Measurements from ENCODE around the gene FAM117A.
"Not testable (repeated sequence)": the region's sequence is repeated elsewhere in the genome, so short reads cannot be mapped to it uniquely, and the experiment has no call there.

Gene FAM117A

DNA sequence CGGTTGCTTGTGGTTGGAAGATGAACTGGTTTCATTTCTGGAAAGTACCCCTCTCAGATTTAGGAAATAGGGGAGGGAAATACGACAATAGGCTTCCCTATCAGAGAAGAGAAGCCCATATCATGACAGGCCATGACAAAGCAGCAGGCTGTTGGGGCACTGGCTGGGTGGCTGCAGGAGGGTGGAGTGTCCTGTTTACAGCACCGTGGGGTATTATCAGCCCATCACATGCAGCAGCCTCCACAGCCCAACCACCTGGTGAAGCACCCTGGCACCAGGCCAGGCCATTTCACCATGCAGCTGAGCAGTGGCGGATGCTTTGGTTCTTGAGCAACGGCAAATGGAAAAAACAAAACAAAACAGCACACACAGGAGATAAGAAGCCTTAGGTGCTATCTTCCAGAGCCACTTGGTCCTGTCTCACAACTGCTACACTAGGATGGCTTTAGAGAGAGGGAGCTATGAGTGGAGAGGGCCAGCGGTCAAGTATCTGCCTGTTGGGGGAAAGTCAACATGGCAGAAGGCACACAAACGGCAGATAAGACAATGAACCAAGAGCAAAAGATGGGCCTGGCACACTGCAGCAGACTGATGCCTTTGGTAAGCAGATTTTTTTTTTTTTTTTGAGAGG, 24.2 kb downstream of the FAM117A start:
- peak; percentile 86 for DNase-seq

GRCh38 chr17:49738456-49739163, 25.3 kb downstream of the FAM117A start:
- DNase-seq, result no peak

- DNase-seq, result peak; percentile 26
Measured at GRCh38 chr17:49734515-49735490, 29.1 kb downstream of the FAM117A start.

GRCh38 chr17:49731435-49731831, 32.5 kb downstream of the FAM117A start:
- DNase-seq, result no peak

GRCh38 chr17:49730785-49731434, 33.0 kb downstream of the FAM117A start:
- DNase-seq, result no peak

GRCh38 chr17:49730078-49730784, 33.7 kb downstream of the FAM117A start:
- no peak for DNase-seq

- DNase-seq, result no peak
Measured at GRCh38 chr17:49729069-49729468, 34.9 kb downstream of the FAM117A start.

DNA sequence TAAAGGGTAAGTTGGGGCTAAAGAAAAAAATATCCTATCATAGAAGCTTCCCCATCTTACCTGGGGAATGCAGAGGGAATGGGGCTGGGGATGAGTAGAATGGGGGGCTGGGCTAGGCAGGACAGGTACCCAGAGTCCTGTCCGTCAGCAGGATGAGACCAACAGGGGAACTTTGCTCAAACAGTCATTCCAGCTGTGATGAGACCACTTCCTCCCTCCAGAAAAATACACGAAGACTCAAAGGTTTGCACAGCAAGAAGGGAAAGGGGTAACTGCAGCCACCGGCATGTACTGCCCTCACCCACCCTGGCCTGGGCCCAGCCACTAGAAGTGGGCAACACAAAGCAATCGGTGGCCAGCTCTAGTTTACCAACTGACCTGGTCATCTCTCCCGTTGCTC, 35.5 kb downstream of the FAM117A start:
- no peak for DNase-seq

DNA sequence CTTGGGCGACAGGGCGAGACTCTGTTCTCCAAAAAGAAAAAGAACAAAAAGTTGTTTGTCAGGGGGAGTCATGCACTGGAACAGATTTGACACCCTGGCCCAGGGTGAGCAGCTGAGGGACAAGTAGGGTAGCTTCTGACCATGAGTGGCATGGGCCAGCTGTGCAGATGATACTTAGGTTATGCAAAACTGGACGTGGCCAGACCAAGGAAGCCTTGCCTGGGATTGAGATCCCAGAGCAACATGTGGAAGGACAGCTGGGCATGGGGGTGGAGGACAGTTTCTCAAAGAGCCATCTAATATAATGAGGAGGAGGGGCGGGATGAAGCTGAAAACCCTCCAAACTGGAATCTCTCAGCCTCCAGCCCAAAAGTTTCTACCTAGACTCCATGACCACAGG, 36.6 kb downstream of the FAM117A start:
- DNase-seq, result no peak

DNA sequence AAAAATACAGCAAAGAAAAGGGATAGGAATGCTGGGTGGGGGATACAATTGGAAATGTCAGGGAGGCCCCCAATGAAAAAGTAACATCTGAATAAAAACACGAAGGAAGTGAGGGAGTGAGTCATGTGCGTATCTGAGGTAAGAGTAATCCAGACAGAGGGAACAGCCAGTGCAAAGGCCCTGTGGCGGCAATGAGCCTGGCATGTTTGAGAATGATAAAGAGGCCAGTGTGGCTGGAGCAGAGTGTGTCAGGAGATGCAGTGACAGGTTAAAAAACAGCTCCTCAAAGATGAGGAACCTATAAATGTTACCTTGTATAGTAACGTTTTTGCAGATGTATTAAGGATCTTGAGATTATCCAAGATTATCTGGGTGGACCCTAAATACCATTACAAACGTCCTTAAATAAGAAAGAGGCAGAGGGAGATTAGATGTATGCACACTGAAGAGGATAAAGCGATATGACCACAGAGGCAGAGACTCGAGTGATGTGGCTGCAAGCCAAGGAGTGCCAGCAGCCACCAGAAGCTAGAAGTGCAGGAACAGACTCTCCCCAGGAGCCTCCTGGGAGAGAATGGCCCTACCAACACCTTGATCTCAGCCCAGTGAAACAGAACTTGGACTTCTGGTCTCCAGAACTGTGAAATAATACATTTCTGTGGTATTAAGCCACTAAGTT, 38.3 kb downstream of the FAM117A start:
- no peak for DNase-seq

GRCh38 chr17:49724552-49724951, 39.4 kb downstream of the FAM117A start:
- not testable (repeated sequence) for DNase-seq

DNA sequence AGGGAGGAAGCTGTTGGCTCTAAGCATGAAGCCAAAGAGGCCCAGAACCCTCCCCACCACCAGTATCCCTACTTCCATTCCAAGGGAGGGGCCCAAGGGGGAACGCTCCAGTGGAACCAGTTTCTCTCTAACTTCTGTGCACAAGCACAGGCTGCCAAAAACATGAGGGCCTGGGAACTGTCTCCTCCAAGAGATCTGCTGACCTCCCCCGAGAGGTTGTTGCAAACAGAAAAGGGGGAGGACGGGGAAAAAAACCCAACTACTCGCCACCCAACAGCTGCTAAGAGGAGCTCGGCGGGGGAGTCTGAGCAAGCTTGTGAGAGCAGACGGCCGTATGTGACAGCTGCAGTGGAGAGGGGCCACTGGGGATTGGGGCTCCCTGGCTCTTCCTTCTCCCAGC, 40.5 kb downstream of the FAM117A start:
- no peak for DNase-seq

DNA sequence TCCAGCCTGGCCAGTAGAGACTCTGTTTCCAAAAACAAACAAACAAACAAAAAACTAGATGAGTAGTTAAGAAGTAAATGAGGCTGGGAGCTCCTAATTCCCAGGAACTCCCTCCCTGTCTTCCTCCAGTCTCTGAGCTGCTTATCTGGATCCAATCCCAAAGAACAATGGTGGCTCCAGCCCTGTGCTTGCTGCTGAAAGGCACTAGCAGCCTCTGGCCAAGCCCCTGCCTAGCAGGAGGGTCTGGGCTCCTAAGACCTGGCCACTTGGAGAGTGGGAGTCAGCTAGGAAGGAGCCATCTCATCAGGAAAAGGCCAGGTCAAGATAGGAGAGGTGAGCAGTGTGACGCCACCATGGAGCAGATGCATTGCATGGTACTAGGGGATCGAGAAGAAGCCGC, 41.9 kb downstream of the FAM117A start:
- no peak for DNase-seq

GRCh38 chr17:49717371-49717861, 46.5 kb downstream of the FAM117A start:
- no peak for DNase-seq

- no peak for DNase-seq
Measured at GRCh38 chr17:49716668-49717364, 47.1 kb downstream of the FAM117A start.

- no peak for DNase-seq
Measured at GRCh38 chr17:49715717-49716279, 48.1 kb downstream of the FAM117A start.

- DNase-seq, result no peak
Measured at GRCh38 chr17:49715216-49715615, 48.7 kb downstream of the FAM117A start.

DNA sequence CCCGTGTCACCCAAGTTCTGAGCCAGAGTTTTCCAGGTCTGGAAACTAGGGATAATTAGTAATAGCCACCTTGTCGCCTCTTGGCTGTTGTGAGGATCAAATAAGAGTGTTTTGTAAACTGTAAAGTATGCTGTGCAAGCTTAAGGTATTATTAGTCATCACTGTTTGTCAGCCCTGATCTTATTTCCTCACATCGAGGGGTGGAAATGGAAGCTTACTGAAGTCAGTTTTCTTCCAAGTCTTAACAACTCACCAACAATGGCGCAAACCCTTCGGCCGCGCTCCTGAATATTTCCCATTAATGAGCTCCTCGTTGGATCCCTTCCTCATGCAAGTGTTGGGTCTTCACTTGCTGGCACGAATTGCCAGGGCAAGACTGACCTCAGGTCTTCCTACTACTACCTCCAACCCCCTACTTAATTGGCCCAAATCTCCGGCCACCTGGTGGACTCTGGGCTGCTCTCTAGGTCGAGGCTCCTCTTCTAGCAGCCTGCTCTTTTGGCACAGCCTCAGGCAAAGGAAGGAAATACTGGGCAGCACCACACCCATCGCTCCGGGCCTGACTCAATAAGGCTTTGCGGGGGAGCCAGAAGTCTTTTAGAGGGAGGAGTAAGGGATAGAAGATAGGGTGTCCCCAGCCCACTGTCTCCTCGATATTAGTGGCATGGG, 55.3 kb downstream of the FAM117A start:
- peak; percentile 27 for DNase-seq

DNA sequence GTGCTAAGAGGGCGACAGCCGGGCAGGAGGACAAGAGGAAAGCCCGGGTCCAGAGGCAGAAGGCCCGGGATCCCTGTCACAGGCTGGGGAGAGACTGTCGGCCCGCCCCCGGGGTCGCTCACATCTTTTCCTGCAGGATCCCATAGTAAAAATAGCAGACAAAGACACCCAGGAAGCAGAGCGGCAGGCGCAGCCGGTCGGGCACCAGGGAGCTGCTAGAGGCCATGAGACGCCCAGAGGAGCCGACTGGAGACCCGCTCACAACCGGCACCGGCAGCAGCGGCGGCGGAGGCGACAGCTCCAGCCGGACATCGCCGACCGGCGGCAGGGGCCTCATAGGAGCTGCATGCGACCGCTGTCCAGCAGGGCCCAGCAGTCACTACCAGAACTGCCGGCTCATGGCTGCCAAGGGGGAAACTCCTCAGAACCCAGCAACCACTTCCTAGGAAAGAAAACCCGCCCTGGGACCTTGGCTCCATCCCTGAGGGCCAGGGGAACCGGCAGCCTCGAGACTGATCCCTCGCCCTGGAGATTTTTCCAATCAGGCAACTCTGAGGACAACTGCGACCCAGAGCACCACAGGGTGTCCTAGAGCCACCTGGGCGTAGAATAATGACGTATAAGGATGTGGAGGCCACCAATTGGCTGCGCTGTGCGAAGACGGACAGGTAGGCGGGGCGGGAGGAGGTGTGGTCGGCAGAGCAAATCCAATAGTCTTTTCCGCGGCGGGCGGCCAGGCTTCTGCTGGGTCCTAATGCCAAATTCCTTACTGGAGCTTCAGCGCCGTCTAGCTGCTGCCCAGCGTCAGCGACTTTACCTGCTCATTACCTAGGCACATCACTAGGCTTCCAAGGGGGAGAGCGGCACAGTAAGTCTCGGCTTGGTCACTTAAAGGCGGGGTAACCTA, 56.1 kb downstream of the FAM117A start, which contains the start of gene SLC35B1:
Gene SLC35B1, minus strand, starts transcription at position 357 of the 907 bp plus-strand sequence. Its CDS starts 131 bp downstream, at position 226.
- peak; percentile 99 for DNase-seq

All from inflammatory macrophage treated with lipopolysaccharide for 4 hours (primary cell).